K562 (cell line): Measurements from ENCODE around the gene TUBB4B. TPM values are rescaled to one million over a fixed set of nuclear protein-coding genes. Genes with fewer than 3 reads are reported as not detected.
A peak's percentile ranks its signal among the peaks of the same experiment; 100 is the strongest.

ENCODE experiments used
- ATAC-seq: fragments of 200-7000 bp; cut with Tn5 transposase; 3 replicates; pipeline ENCODE4 v1.9.1; 2020; ENCODE audit warnings: moderate library complexity
- BruUV-seq: library from RNA; stranded (reverse); fragments of 400-500 nt; replicated peaks from 2 replicates; lab custom pipeline; 2021; lab: Mats Ljungman, UMichigan
- CTCF ChIA-PET: fragments of 300-600 bp; formaldehyde crosslinking; extraction: SDS; loops from one replicate; lab custom pipeline; 2021; ENCODE audit warnings: low intra/inter-chr PET ratio; lab: Yijun Ruan, JAX
- POLR2A ChIA-PET: fragments of 300-600, 350-650 bp; sonication (Branson Sonifier 250); formaldehyde crosslinking; extraction: SDS; loops from one replicate; lab custom pipeline; 2021; ENCODE audit warnings: antibody characterized with exemption, inconsistent platforms; lab: Yijun Ruan, JAX
- DNase-seq, 4 experiments: peaks; one replicate each; pipeline versions ENCODE4 v3.0.0 to v3.0.0-alpha.2; 2011 to 2018; ENCODE audit warnings: low spot score in 3 of 4, mixed read lengths in 3 of 4; ENCODE audit errors: extremely low read depth in 1 of 4
- FAIRE-seq: peaks from 2 replicates; lab custom pipeline; 2011; peaks lifted over from hg19 to GRCh38; lab: Jason Lieb, UNC
- H2AFZ ChIP-seq: 2 replicates; pipeline ENCODE4 v1.6.0; 2011; ENCODE audit warnings: low read depth, low read length, control low read depth, inconsistent platforms
- H3K27ac ChIP-seq: fragments of 200-600 bp; 3 replicates; pipeline ENCODE4 v1.8.0; 2011; ENCODE audit warnings: low read depth, mild to moderate bottlenecking, control low read depth, inconsistent platforms, low read length, moderate library complexity, mixed read lengths; ENCODE audit errors: extremely low read depth
- H3K27me3 ChIP-seq, 2 experiments: fragments of 300-600 bp in 1 of 2; 2 replicates in 1 of 2; 3 replicates in 1 of 2; pipeline versions ENCODE4 v1.6.0 to v1.8.0; 2011; ENCODE audit warnings: inconsistent platforms in 2 of 2, low read length in 2 of 2, mild to moderate bottlenecking in 1 of 2, mixed read lengths in 1 of 2, moderate library complexity in 1 of 2; ENCODE audit not compliant: control insufficient read depth in 2 of 2, insufficient read depth in 2 of 2
- H3K36me3 ChIP-seq: fragments of 300-600 bp; 3 replicates; pipeline ENCODE4 v1.8.0; 2011; ENCODE audit warnings: mild to moderate bottlenecking, low read length, inconsistent platforms; ENCODE audit not compliant: control insufficient read depth, insufficient read depth
- H3K4me1 ChIP-seq, 2 experiments: fragments of 200-600 bp in 1 of 2; replicated peaks in 1 of 2; 2 replicates in 1 of 2; 3 replicates in 1 of 2; pipeline versions ENCODE4 v1.5.1 to v1.8.0; 2011; ENCODE audit warnings: inconsistent platforms in 2 of 2, low read length in 2 of 2, mild to moderate bottlenecking in 1 of 2, mixed read lengths in 1 of 2, moderate library complexity in 1 of 2; ENCODE audit not compliant: control insufficient read depth in 2 of 2, insufficient read depth in 2 of 2
- H3K4me2 ChIP-seq: 2 replicates; pipeline ENCODE4 v1.6.1; 2011; ENCODE audit warnings: low read length, control low read depth, inconsistent platforms, mixed read lengths; ENCODE audit not compliant: insufficient read depth
- H3K4me3 ChIP-seq: fragments of 200-600 bp; sonication (generic), shearing (Covaris generic); 2 replicates; pipeline ENCODE4 v1.5.1; 2016; ENCODE audit warnings: control low read depth, inconsistent platforms
- H3K79me2 ChIP-seq: fragments of 200-600 bp; 3 replicates; pipeline ENCODE4 v1.8.0; 2011; ENCODE audit warnings: low read length, inconsistent platforms; ENCODE audit not compliant: control insufficient read depth, insufficient read depth
- H3K9ac ChIP-seq, 2 experiments: 2 replicates each; pipeline versions ENCODE4 v1.6.0 to v1.6.1; 2011; ENCODE audit warnings: low read depth in 2 of 2, low read length in 2 of 2, control low read depth in 1 of 2, inconsistent platforms in 1 of 2, mild to moderate bottlenecking in 1 of 2, mixed read lengths in 1 of 2; ENCODE audit not compliant: insufficient read depth in 1 of 2
- H3K9me1 ChIP-seq: one replicate; pipeline ENCODE4 v1.6.0; 2011; ENCODE audit warnings: inconsistent platforms, mild to moderate bottlenecking, low read length, moderate library complexity; ENCODE audit not compliant: control insufficient read depth, insufficient read depth
- H3K9me3 ChIP-seq: replicated peaks from 2 replicates; pipeline ENCODE4 v1.5.1; 2011; ENCODE audit warnings: low read depth, low read length, inconsistent platforms; ENCODE audit not compliant: control insufficient read depth, insufficient read depth
- H4K20me1 ChIP-seq: replicated peaks from 2 replicates; pipeline ENCODE4 v1.6.1; 2011; ENCODE audit warnings: low read length, inconsistent platforms, mixed read lengths; ENCODE audit not compliant: control insufficient read depth, insufficient read depth
- CAMTA2 ChIP-seq: fragments of 250-450 bp; sonication (Bioruptor Pico); conservative IDR thresholded peaks from 2 replicates; pipeline ENCODE4 v1.5.1; 2022
- FIP1L1 ChIP-seq: fragments of 200-400 bp; formaldehyde crosslinking; IDR thresholded peaks from 2 replicates; pipeline ENCODE4 v1.6.1; 2018; ENCODE audit warnings: mild to moderate bottlenecking, low read depth, low read length; ENCODE audit not compliant: poor library complexity, severe bottlenecking
- HMGXB4 ChIP-seq: sonication (generic); formaldehyde crosslinking; IDR thresholded peaks from 2 replicates; pipeline ENCODE4 v1.8.1; 2023; ENCODE audit warnings: mild to moderate bottlenecking, missing genetic modification reagents
- SREBF2 ChIP-seq: sonication (generic); formaldehyde crosslinking; IDR thresholded peaks from 2 replicates; pipeline ENCODE4 v1.4.0; 2020; ENCODE audit warnings: mild to moderate bottlenecking, missing genetic modification reagents
- ZBTB33 ChIP-seq: sonication (generic); formaldehyde crosslinking; IDR thresholded peaks from 2 replicates; pipeline ENCODE4 v1.8.1; 2023; ENCODE audit warnings: mild to moderate bottlenecking, missing genetic modification reagents
- ZBTB49 ChIP-seq: sonication (generic); formaldehyde crosslinking; IDR thresholded peaks from 2 replicates; pipeline ENCODE4 v1.8.0; 2022; ENCODE audit warnings: missing genetic modification reagents, mild to moderate bottlenecking, borderline replicate concordance
- ZNF282 ChIP-seq: sonication (generic); formaldehyde crosslinking; IDR thresholded peaks from 2 replicates; pipeline ENCODE4 v1.8.1; 2023; ENCODE audit warnings: missing genetic modification reagents
- ZNF511 ChIP-seq: sonication (generic); formaldehyde crosslinking; IDR thresholded peaks from 2 replicates; pipeline ENCODE4 v1.8.0; 2022; ENCODE audit warnings: mild to moderate bottlenecking, missing genetic modification reagents
- ZNF589 ChIP-seq: fragments of 200-800 bp; sonication (Bioruptor generic); IDR thresholded peaks from 2 replicates; pipeline ENCODE4 v1.6.1; 2016; ENCODE audit warnings: low read depth, missing genetic modification characterization, missing compliant biosample characterization
- WGBS: fragments of 100-300 bp; shearing (Covaris generic); methylation state at CpG from one replicate; pipeline ENCODE4 v1.1.6; 2016; ENCODE audit warnings: low coverage, mixed read lengths; ENCODE audit not compliant: insufficient coverage; ENCODE audit errors: missing lambda C conversion rate; 5-methylcytosine and 5-hydroxymethylcytosine counted together
- in situ Hi-C: fragments of 300-500 bp; cut with MboI; formaldehyde crosslinking; loops from 4 replicates; pipeline ENCODE4 v1.15.0; 2018; ENCODE audit warnings: inconsistent platforms, mixed read lengths
- intact Hi-C: fragments of 100-400 bp; cut with micrococcal nuclease; formaldehyde crosslinking; loops from 2 replicates; pipeline ENCODE4 v1.14.2; 2022
- polyA plus RNA-seq, 8 experiments: library from polyadenylated mRNA; depleted of rRNA in 4 of 8; stranded (reverse) in 5 of 8; unstranded in 3 of 8; fragments of >200 nt; fragmentation: Nextera tagmentation in 2 of 8; fragmentation: Illumina TruSeq in 1 of 8; extraction: Ambion mirVana in 2 of 8; extraction: Trizol in 1 of 8; gene quantifications; 2 replicates each; pipeline versions ENCODE4 v1.2.1 to v1.2.3, GENCODE V29; 2011 to 2014; ENCODE audit warnings: inconsistent platforms in 1 of 8, missing spikeins in 1 of 8
- total RNA-seq, 7 experiments: library from RNA; depleted of rRNA in 6 of 7; stranded (reverse); fragments of >200 nt in 6 of 7; fragmentation: Illumina TruSeq in 2 of 7; extraction: Trizol in 2 of 7; gene quantifications; 2 replicates each; pipeline versions ENCODE4 v1.2.1 to v1.2.3, GENCODE V29; 2011 to 2021; ENCODE audit warnings: low replicate concordance in 1 of 7

Gene TUBB4B
- total and polyA plus RNA-seq, 9 of the 15 experiments (the other 6 are each of a cell fraction or from before 2014, with no cell fraction given), result 24.1 to 443 (median 268) TPM

GRCh38 chr9:137218212-137218753 is 22.8 kb upstream of the TUBB4B start:
- FAIRE-seq, result no peak
- H3K9me3 ChIP-seq, result no peaks in the 10 kb centered on the region
- 85% methylated on average over 24 of the region's 30 CpGs for WGBS
- H3K27me3 ChIP-seq, result no peaks in the 10 kb centered on the region
- H3K36me3 ChIP-seq, result peaks cover 32% of the 10 kb centered on the region; the same call in 1 of the 3 replicates
- H3K9ac ChIP-seq, result peak overlapping the region; percentile 76 to 92
- H3K4me1 ChIP-seq, result peaks cover 34 to 91% of the 10 kb centered on the region in 2 experiments
- peak overlapping the region; percentile 72 for H3K27ac ChIP-seq
- H3K4me3 ChIP-seq, result no peak overlapping the region
- TF ChIP-seq ZNF282 (0 out of 2 replicates have a peak, but pooled peaks have one; percentile 27), ZBTB49 (CRISPR knock-in tag) (no peak), HMGXB4 (CRISPR knock-in tag) (0 out of 2 replicates have a peak, but pooled peaks have one; percentile 47), FIP1L1 (peak; percentile 39), ZNF589 (CRISPR knock-in tag) (0 out of 2 replicates have a peak, but pooled peaks have one; percentile 1), ZNF511 (CRISPR knock-in tag) (0 out of 2 replicates have a peak, but pooled peaks have one; percentile 9), ZBTB33 (CRISPR knock-in tag) (peak; percentile 78), SREBF2 (CRISPR knock-in tag) (no peak), CAMTA2 (CRISPR knock-in tag) (0 out of 2 replicates have a peak, but pooled peaks have one; percentile 5)
- ChIA-PET POLR2A (interaction anchor here (0.5 to 2.1 kb wide), 11 partner anchors 9 to 222 kb away, joined by 3 to 13 read pairs (median 5); partner anchors contain the start of genes CLIC3, TPRN and TUBB4B), CTCF (no interaction called here)
- peaks cover 18% of the 10 kb centered on the region; the same call in 2 of the 3 replicates for H3K79me2 ChIP-seq
- peak overlapping the region; percentile 82 for H3K4me2 ChIP-seq
- intact Hi-C loops, result loop anchor here (2.0 kb wide), 1 partner anchor 17 kb away; the partner anchor contains the start of gene TPRN
- BruUV-seq, result no TSS peak
- no peaks in the 10 kb centered on the region for H3K9me1 ChIP-seq
- no peak for ATAC-seq
- H4K20me1 ChIP-seq, result no peaks in the 10 kb centered on the region
- no peak for DNase-seq
- no peak overlapping the region for H2AFZ ChIP-seq
- in situ Hi-C loops, result no loop called here
